Testis (tissue), 2 donors: Measurements from ENCODE around the gene TOPORS.

Experiments
- POLR2A ChIP-seq: fragments of 450-650 bp; IDR thresholded peaks from one replicate; pipeline ENCODE4 v1.6.1; 2017; ENCODE audit warnings: antibody characterized with exemption, mild to moderate bottlenecking, moderate library complexity
- TF ChIP-seq, protein P1 (sequence below), 3 experiments: fragments of 450-650 bp in 2 of 3; fragments of 200-600 bp in 1 of 3; sonication (generic) in 1 of 3; IDR thresholded peaks; one replicate each; pipeline ENCODE4 v1.5.1; 2016 to 2019; ENCODE audit warnings: antibody characterized with exemption in 3 of 3, mild to moderate bottlenecking in 2 of 3, moderate library complexity in 1 of 3

DNA sequence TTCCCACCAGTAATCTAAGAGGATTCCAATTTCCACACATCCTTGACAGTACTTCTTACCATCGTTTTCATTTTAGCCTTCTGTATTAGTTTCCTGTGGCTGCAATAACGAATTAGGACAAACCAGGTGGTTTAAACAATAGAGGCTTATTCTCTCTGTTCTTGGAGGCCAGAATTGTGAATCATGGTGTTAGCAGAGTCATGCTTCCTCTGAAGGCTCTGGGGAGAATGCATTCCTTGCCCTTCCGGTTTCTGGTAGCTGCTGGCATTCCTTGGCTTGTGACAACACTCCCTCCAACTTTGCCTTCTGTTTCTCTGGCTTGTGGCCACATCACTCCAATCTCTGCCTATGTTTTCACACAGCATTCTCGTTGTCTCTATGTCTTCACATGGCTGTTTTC, 49.9 kb downstream of the TOPORS start:
- TF ChIP-seq, protein P1, sequence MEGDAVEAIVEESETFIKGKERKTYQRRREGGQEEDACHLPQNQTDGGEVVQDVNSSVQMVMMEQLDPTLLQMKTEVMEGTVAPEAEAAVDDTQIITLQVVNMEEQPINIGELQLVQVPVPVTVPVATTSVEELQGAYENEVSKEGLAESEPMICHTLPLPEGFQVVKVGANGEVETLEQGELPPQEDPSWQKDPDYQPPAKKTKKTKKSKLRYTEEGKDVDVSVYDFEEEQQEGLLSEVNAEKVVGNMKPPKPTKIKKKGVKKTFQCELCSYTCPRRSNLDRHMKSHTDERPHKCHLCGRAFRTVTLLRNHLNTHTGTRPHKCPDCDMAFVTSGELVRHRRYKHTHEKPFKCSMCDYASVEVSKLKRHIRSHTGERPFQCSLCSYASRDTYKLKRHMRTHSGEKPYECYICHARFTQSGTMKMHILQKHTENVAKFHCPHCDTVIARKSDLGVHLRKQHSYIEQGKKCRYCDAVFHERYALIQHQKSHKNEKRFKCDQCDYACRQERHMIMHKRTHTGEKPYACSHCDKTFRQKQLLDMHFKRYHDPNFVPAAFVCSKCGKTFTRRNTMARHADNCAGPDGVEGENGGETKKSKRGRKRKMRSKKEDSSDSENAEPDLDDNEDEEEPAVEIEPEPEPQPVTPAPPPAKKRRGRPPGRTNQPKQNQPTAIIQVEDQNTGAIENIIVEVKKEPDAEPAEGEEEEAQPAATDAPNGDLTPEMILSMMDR (IDR thresholded peaks at IDR 0.05) = no peak
- TF ChIP-seq POLR2A = no peak
